GM19455 (cell line): Measurements from ENCODE around the gene SELPLG.
"Not testable (repeated sequence)": the region's sequence is repeated elsewhere in the genome, so short reads cannot be mapped to it uniquely, and the experiment has no call there.

Source experiments
- ATAC-seq: cut with Tn5 transposase; IDR thresholded peaks from one replicate; pipeline ENCODE4 v1.9.1; 2021; ENCODE audit not compliant: unreplicated experiment

Gene SELPLG

GRCh38 chr12:108592033-108592909 lies 41.4 kb downstream of the SELPLG start:
- ATAC-seq = no peak

- no peak for ATAC-seq
Measured at GRCh38 chr12:108591267-108591980, 42.3 kb downstream of the SELPLG start.

- ATAC-seq = not testable (repeated sequence)
Measured at GRCh38 chr12:108590463-108590862, 43.2 kb downstream of the SELPLG start.

- no peak for ATAC-seq
Measured at GRCh38 chr12:108589840-108590229, 43.9 kb downstream of the SELPLG start.

GRCh38 chr12:108589028-108589839 lies 44.5 kb downstream of the SELPLG start:
- no peak for ATAC-seq

GRCh38 chr12:108587826-108588225 lies 45.9 kb downstream of the SELPLG start:
- no peak for ATAC-seq

- ATAC-seq = no peak
Measured at GRCh38 chr12:108586306-108586705, 47.4 kb downstream of the SELPLG start.

- no peak for ATAC-seq
Measured at GRCh38 chr12:108585864-108586263, 47.8 kb downstream of the SELPLG start.

- no peak for ATAC-seq
Measured at GRCh38 chr12:108584456-108585065, 49.1 kb downstream of the SELPLG start.

GRCh38 chr12:108583991-108584390 lies 49.7 kb downstream of the SELPLG start:
- no peak for ATAC-seq

- no peak for ATAC-seq
Measured at GRCh38 chr12:108582978-108583770, 50.5 kb downstream of the SELPLG start.

- no peak for ATAC-seq
Measured at GRCh38 chr12:108582509-108582908, 51.2 kb downstream of the SELPLG start.

GRCh38 chr12:108581311-108582227 lies 52.1 kb downstream of the SELPLG start:
- no peak for ATAC-seq

- ATAC-seq = no peak
Measured at GRCh38 chr12:108580531-108580930, 53.2 kb downstream of the SELPLG start.

- ATAC-seq = no peak
Measured at GRCh38 chr12:108578813-108579212, 54.9 kb downstream of the SELPLG start.

- no peak for ATAC-seq
Measured at GRCh38 chr12:108578264-108578663, 55.4 kb downstream of the SELPLG start.

GRCh38 chr12:108577458-108577857 lies 56.2 kb downstream of the SELPLG start:
- ATAC-seq = no peak

GRCh38 chr12:108576660-108577234 lies 56.9 kb downstream of the SELPLG start:
- no peak for ATAC-seq
